Osteocyte (in vitro differentiated cells): ENCODE data around the gene PAEP. TPM values are rescaled to one million over a fixed set of nuclear protein-coding genes. Genes with fewer than 3 reads are reported as not detected.

ENCODE experiments used
- DNase-seq: peaks from one replicate; pipeline ENCODE4 v3.0.0; 2021; ENCODE audit warnings: mixed read lengths; ENCODE audit not compliant: unreplicated experiment; ENCODE audit errors: extremely low spot score
- H3K27ac Mint-ChIP-seq: one replicate; pipeline ENCODE4 v1.8.0; 2021; ENCODE audit warnings: mild to moderate bottlenecking, mixed read lengths; ENCODE audit not compliant: unreplicated experiment
- H3K27me3 Mint-ChIP-seq: one replicate; pipeline ENCODE4 v1.8.0; 2021; ENCODE audit warnings: mixed read lengths; ENCODE audit not compliant: unreplicated experiment
- H3K36me3 Mint-ChIP-seq: one replicate; pipeline ENCODE4 v1.8.0; 2021; ENCODE audit warnings: mixed read lengths; ENCODE audit not compliant: unreplicated experiment
- H3K4me1 Mint-ChIP-seq: one replicate; pipeline ENCODE4 v1.8.0; 2021; ENCODE audit warnings: mixed read lengths; ENCODE audit not compliant: unreplicated experiment
- H3K4me3 Mint-ChIP-seq: one replicate; pipeline ENCODE4 v1.8.0; 2021; ENCODE audit warnings: mild to moderate bottlenecking, moderate library complexity, mixed read lengths; ENCODE audit not compliant: unreplicated experiment
- H3K9me3 Mint-ChIP-seq: one replicate; pipeline ENCODE4 v1.8.0; 2021; ENCODE audit warnings: mixed read lengths; ENCODE audit not compliant: unreplicated experiment
- CTCF ChIP-seq: fragments of 200-600 bp; sonication (generic); IDR thresholded peaks from 2 replicates; pipeline ENCODE4 v1.5.0; 2021; ENCODE audit warnings: antibody characterized with exemption, mild to moderate bottlenecking, moderate library complexity
- total RNA-seq: library from RNA; stranded (reverse); gene quantifications from 2 replicates; pipeline ENCODE4 v1.2.1, GENCODE V29; 2021

Gene PAEP
- total RNA-seq, 1 donor from 2014 or later = not detected

- Mint-ChIP-seq H3K4me3 (no peak overlapping the region), H3K9me3 (no peaks in the 10 kb centered on the region), H3K36me3 (no peaks in the 10 kb centered on the region), H3K27me3 (peaks cover 3% of the 10 kb centered on the region), H3K27ac (no peak overlapping the region), H3K4me1 (no peaks in the 10 kb centered on the region)
- no peak for DNase-seq
- TF ChIP-seq CTCF = no peak
Measured at GRCh38 chr9:135550344-135550918, 11.1 kb upstream of the PAEP start.

GRCh38 chr9:135551031-135551430, 10.5 kb upstream of the PAEP start:
- no peaks in the 10 kb centered on the region for H3K4me1 Mint-ChIP-seq
- H3K27me3 Mint-ChIP-seq = peaks cover 3% of the 10 kb centered on the region
- no peak overlapping the region for H3K27ac Mint-ChIP-seq
- DNase-seq = no peak
- H3K4me3 Mint-ChIP-seq = no peak overlapping the region
- H3K9me3 Mint-ChIP-seq = peaks cover 4% of the 10 kb centered on the region
- no peaks in the 10 kb centered on the region for H3K36me3 Mint-ChIP-seq
- no peak for TF ChIP-seq CTCF

- no peak for DNase-seq
- Mint-ChIP-seq H3K27me3 (peaks cover 3% of the 10 kb centered on the region), H3K9me3 (peaks cover 5% of the 10 kb centered on the region), H3K4me1 (no peaks in the 10 kb centered on the region), H3K27ac (no peak overlapping the region), H3K4me3 (no peak overlapping the region), H3K36me3 (no peaks in the 10 kb centered on the region)
- no peak for TF ChIP-seq CTCF
Measured at GRCh38 chr9:135551456-135551855, 10.1 kb upstream of the PAEP start.

- Mint-ChIP-seq H3K27ac (no peak overlapping the region), H3K9me3 (peaks cover 5% of the 10 kb centered on the region), H3K27me3 (peaks cover 3% of the 10 kb centered on the region), H3K36me3 (no peaks in the 10 kb centered on the region), H3K4me3 (no peak overlapping the region), H3K4me1 (no peaks in the 10 kb centered on the region)
- no peak for DNase-seq
- no peak for TF ChIP-seq CTCF
Measured at GRCh38 chr9:135552021-135552697, 9.4 kb upstream of the PAEP start.

GRCh38 chr9:135552698-135553171, 8.8 kb upstream of the PAEP start:
- H3K4me3 Mint-ChIP-seq = no peak overlapping the region
- no peak for DNase-seq
- no peak overlapping the region for H3K27ac Mint-ChIP-seq
- no peaks in the 10 kb centered on the region for H3K36me3 Mint-ChIP-seq
- H3K4me1 Mint-ChIP-seq = no peaks in the 10 kb centered on the region
- H3K27me3 Mint-ChIP-seq = peaks cover 3% of the 10 kb centered on the region
- TF ChIP-seq CTCF = no peak
- H3K9me3 Mint-ChIP-seq = peaks cover 5% of the 10 kb centered on the region
